B cell (primary cell): ENCODE measurements around the gene SYCP3.

Source experiments
- EZH2 ChIP-seq: IDR thresholded peaks from 2 replicates; pipeline ENCODE4 v1.6.1; 2012; ENCODE audit warnings: borderline replicate concordance, low read depth, mild to moderate bottlenecking, moderate library complexity, low read length; ENCODE audit not compliant: insufficient read depth, poor library complexity, severe bottlenecking
- TF ChIP-seq, protein P1 (sequence below): fragments of 200-600 bp; IDR thresholded peaks from one replicate; pipeline ENCODE4 v1.8.0; 2022; ENCODE audit warnings: antibody characterized with exemption, mild to moderate bottlenecking

DNA sequence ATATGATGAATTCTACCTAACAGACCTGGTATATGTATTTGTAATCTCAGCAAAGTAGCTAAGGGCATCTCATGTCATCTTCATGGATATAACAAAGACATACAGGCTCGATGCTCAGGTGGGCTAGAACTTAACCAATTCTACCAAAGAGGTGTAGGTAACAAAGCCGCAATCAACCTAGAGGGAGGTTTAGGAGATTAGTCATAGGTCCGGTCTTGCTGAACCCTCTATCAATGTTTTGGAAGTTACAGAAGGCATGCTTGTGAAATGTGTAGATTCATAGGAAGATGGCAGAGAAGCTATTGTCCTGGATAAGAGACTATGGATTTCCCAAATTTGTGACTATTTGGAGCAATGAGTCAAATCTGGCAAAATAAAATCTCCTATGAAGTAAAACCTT, 42.6 kb upstream of the SYCP3 start:
- TF ChIP-seq, protein P1, sequence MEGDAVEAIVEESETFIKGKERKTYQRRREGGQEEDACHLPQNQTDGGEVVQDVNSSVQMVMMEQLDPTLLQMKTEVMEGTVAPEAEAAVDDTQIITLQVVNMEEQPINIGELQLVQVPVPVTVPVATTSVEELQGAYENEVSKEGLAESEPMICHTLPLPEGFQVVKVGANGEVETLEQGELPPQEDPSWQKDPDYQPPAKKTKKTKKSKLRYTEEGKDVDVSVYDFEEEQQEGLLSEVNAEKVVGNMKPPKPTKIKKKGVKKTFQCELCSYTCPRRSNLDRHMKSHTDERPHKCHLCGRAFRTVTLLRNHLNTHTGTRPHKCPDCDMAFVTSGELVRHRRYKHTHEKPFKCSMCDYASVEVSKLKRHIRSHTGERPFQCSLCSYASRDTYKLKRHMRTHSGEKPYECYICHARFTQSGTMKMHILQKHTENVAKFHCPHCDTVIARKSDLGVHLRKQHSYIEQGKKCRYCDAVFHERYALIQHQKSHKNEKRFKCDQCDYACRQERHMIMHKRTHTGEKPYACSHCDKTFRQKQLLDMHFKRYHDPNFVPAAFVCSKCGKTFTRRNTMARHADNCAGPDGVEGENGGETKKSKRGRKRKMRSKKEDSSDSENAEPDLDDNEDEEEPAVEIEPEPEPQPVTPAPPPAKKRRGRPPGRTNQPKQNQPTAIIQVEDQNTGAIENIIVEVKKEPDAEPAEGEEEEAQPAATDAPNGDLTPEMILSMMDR, result no peak
- no peak for TF ChIP-seq EZH2
